ENCODE data around the gene THEMIS.

The THEMIS gene

DNA sequence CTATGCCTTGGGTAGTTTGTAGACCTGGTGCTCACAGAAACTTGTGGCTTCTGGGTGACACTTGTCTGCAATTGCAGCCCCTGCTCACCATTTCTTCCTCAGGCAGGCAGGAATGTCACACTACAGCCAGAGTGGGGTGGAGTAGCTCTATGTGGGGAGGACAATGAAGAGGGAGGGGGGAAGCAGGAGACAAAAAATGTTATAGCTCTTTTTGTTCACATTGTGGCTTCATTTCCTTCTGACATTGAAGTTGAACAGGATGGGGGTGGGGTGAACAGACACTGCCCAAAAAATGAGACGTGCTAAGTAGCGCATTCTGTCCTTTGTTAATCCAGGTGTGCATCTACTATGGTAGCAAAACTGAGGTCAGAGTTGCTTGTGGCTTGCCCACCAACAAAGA lies at the start of gene THEMIS:
TSS of gene THEMIS (minus strand) at position 124 of the 400 bp plus-strand sequence. CDS start 126 bp downstream, outside the sequence.
- H3K36me3 ChIP-seq (ENCODE audit: insufficient read depth, insufficient read length, low read length): no peaks in the 10 kb centered on the region
- TF ChIP-seq SUZ12 (IDR thresholded peaks at IDR 0.05; ENCODE audit: extremely low read depth, insufficient read depth, insufficient read length) (no peak), ZNF274 (IDR thresholded peaks at IDR 0.05; ENCODE audit: low read depth, low read length) (no peak), YY1 (IDR thresholded peaks at IDR 0.05; ENCODE audit: insufficient read depth, insufficient read length) (no peak)
- no peaks in the 10 kb centered on the region for H3K9me3 ChIP-seq (ENCODE audit: insufficient read depth, low read length)
- no peak for DNase-seq (ENCODE audit: low read depth, low spot score)
- H3K4me1 ChIP-seq (ENCODE audit: insufficient read depth, insufficient read length): no peaks in the 10 kb centered on the region
- no peaks in the 10 kb centered on the region for H3K27me3 ChIP-seq (ENCODE audit: insufficient read depth, insufficient read length)
- no peak within 1 kb of the TSS for H3K9ac ChIP-seq (ENCODE audit: insufficient read length, low read depth)
- no peak within 1 kb of the TSS for H3K4me3 ChIP-seq (ENCODE audit: insufficient read length, low read depth)

GRCh38 chr6:127949251-127949650 lies 48.4 kb upstream of the THEMIS start:
- DNase-seq (ENCODE audit: low read depth, low spot score): no peak
- Histone ChIP-seq H3K9ac (ENCODE audit: insufficient read length, low read depth) (no peak overlapping the region), H3K36me3 (ENCODE audit: insufficient read depth, insufficient read length, low read length) (no peaks in the 10 kb centered on the region), H3K9me3 (ENCODE audit: insufficient read depth, low read length) (no peaks in the 10 kb centered on the region), H3K4me3 (ENCODE audit: insufficient read length, low read depth) (no peak overlapping the region), H3K27me3 (ENCODE audit: insufficient read depth, insufficient read length) (no peaks in the 10 kb centered on the region), H3K4me1 (ENCODE audit: insufficient read depth, insufficient read length) (no peaks in the 10 kb centered on the region)
- TF ChIP-seq SUZ12 (IDR thresholded peaks at IDR 0.05; ENCODE audit: extremely low read depth, insufficient read depth, insufficient read length): no peak
- TF ChIP-seq ZNF274 (IDR thresholded peaks at IDR 0.05; ENCODE audit: low read depth, low read length): no peak

DNA sequence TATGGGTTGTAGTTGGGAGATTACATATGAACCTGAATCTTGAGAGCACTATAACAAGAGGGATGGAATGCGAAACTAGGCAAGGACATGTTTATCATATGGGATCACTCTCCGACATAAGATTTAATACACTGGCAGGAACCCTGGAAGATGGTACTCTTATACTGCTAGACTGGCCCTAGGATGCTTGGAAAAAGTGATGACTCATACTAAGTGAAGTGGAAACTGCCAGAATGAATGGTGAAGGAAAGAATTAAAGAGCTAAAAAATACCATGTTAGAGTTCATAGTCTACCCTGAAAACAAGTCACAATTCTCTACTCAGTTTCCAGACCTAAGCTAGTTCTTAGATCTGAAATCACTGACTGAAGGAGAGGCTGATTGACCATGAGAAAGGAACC lies 45.5 kb upstream of the THEMIS start:
- H3K4me3 ChIP-seq (ENCODE audit: insufficient read length, low read depth): no peak overlapping the region
- no peaks in the 10 kb centered on the region for H3K27me3 ChIP-seq (ENCODE audit: insufficient read depth, insufficient read length)
- no peak for DNase-seq (ENCODE audit: low read depth, low spot score)
- TF ChIP-seq YY1 (IDR thresholded peaks at IDR 0.05; ENCODE audit: insufficient read depth, insufficient read length) (no peak), SUZ12 (IDR thresholded peaks at IDR 0.05; ENCODE audit: extremely low read depth, insufficient read depth, insufficient read length) (no peak), ZNF274 (IDR thresholded peaks at IDR 0.05; ENCODE audit: low read depth, low read length) (no peak)
- H3K36me3 ChIP-seq (ENCODE audit: insufficient read depth, insufficient read length, low read length): no peaks in the 10 kb centered on the region
- no peaks in the 10 kb centered on the region for H3K9me3 ChIP-seq (ENCODE audit: insufficient read depth, low read length)
- no peaks in the 10 kb centered on the region for H3K4me1 ChIP-seq (ENCODE audit: insufficient read depth, insufficient read length)
- H3K9ac ChIP-seq (ENCODE audit: insufficient read length, low read depth): no peak overlapping the region

GRCh38 chr6:127945434-127946097 lies 44.7 kb upstream of the THEMIS start:
- Histone ChIP-seq H3K27me3 (ENCODE audit: insufficient read depth, insufficient read length) (no peaks in the 10 kb centered on the region), H3K9me3 (ENCODE audit: insufficient read depth, low read length) (no peaks in the 10 kb centered on the region), H3K36me3 (ENCODE audit: insufficient read depth, insufficient read length, low read length) (no peaks in the 10 kb centered on the region), H3K4me3 (ENCODE audit: insufficient read length, low read depth) (no peak overlapping the region), H3K9ac (ENCODE audit: insufficient read length, low read depth) (no peak overlapping the region), H3K4me1 (ENCODE audit: insufficient read depth, insufficient read length) (no peaks in the 10 kb centered on the region)
- TF ChIP-seq SUZ12 (IDR thresholded peaks at IDR 0.05; ENCODE audit: extremely low read depth, insufficient read depth, insufficient read length): no peak
- no peak for TF ChIP-seq YY1 (IDR thresholded peaks at IDR 0.05; ENCODE audit: insufficient read depth, insufficient read length)
- TF ChIP-seq ZNF274 (IDR thresholded peaks at IDR 0.05; ENCODE audit: low read depth, low read length): no peak
- no peak for DNase-seq (ENCODE audit: low read depth, low spot score)

DNA sequence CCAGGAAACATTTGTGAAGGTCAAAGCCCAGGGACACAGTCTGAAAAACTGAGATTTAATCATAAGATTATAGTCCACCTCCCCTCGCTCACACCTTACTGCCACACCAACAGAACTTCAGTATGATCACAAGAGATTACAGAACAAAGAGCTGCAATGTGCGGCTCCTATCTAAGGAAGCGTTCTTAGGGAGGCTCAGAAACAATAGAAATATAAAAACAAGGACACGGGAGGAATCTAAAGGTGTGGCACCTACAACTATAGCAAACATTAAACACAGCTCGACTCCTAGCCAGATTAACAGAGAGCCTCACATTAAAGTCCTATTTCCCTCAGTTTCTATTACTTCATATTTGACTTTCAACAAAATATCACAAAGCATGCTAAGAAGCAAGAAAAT lies 40.4 kb upstream of the THEMIS start:
- TF ChIP-seq ZNF274 (IDR thresholded peaks at IDR 0.05; ENCODE audit: low read depth, low read length): no peak
- TF ChIP-seq SUZ12 (IDR thresholded peaks at IDR 0.05; ENCODE audit: extremely low read depth, insufficient read depth, insufficient read length): no peak
- TF ChIP-seq YY1 (IDR thresholded peaks at IDR 0.05; ENCODE audit: insufficient read depth, insufficient read length): no peak

GRCh38 chr6:127939442-127940066 lies 38.7 kb upstream of the THEMIS start:
- no peaks in the 10 kb centered on the region for H3K27me3 ChIP-seq (ENCODE audit: insufficient read depth, insufficient read length)
- no peak for DNase-seq (ENCODE audit: low read depth, low spot score)
- TF ChIP-seq SUZ12 (IDR thresholded peaks at IDR 0.05; ENCODE audit: extremely low read depth, insufficient read depth, insufficient read length) (no peak), YY1 (IDR thresholded peaks at IDR 0.05; ENCODE audit: insufficient read depth, insufficient read length) (no peak), ZNF274 (IDR thresholded peaks at IDR 0.05; ENCODE audit: low read depth, low read length) (no peak)
- no peaks in the 10 kb centered on the region for H3K9me3 ChIP-seq (ENCODE audit: insufficient read depth, low read length)
- no peaks in the 10 kb centered on the region for H3K36me3 ChIP-seq (ENCODE audit: insufficient read depth, insufficient read length, low read length)
- H3K9ac ChIP-seq (ENCODE audit: insufficient read length, low read depth): no peak overlapping the region
- H3K4me3 ChIP-seq (ENCODE audit: insufficient read length, low read depth): no peak overlapping the region
- H3K4me1 ChIP-seq (ENCODE audit: insufficient read depth, insufficient read length): no peaks in the 10 kb centered on the region

More for the DNA sequence above, 40.4 kb upstream of the THEMIS start:
- Histone ChIP-seq H3K36me3 (ENCODE audit: insufficient read depth, insufficient read length, low read length) (no peaks in the 10 kb centered on the region), H3K9me3 (ENCODE audit: insufficient read depth, low read length) (no peaks in the 10 kb centered on the region), H3K4me1 (ENCODE audit: insufficient read depth, insufficient read length) (no peaks in the 10 kb centered on the region), H3K27me3 (ENCODE audit: insufficient read depth, insufficient read length) (no peaks in the 10 kb centered on the region), H3K9ac (ENCODE audit: insufficient read length, low read depth) (no peak overlapping the region), H3K4me3 (ENCODE audit: insufficient read length, low read depth) (no peak overlapping the region)
- no peak for DNase-seq (ENCODE audit: low read depth, low spot score)

GRCh38 chr6:127938701-127939100 lies 37.8 kb upstream of the THEMIS start:
- H3K36me3 ChIP-seq (ENCODE audit: insufficient read depth, insufficient read length, low read length): no peaks in the 10 kb centered on the region
- no peaks in the 10 kb centered on the region for H3K27me3 ChIP-seq (ENCODE audit: insufficient read depth, insufficient read length)
- TF ChIP-seq SUZ12 (IDR thresholded peaks at IDR 0.05; ENCODE audit: extremely low read depth, insufficient read depth, insufficient read length) (no peak), ZNF274 (IDR thresholded peaks at IDR 0.05; ENCODE audit: low read depth, low read length) (no peak), YY1 (IDR thresholded peaks at IDR 0.05; ENCODE audit: insufficient read depth, insufficient read length) (no peak)
- no peaks in the 10 kb centered on the region for H3K4me1 ChIP-seq (ENCODE audit: insufficient read depth, insufficient read length)
- no peak overlapping the region for H3K4me3 ChIP-seq (ENCODE audit: insufficient read length, low read depth)
- no peak overlapping the region for H3K9ac ChIP-seq (ENCODE audit: insufficient read length, low read depth)
- DNase-seq (ENCODE audit: low read depth, low spot score): no peak
- no peaks in the 10 kb centered on the region for H3K9me3 ChIP-seq (ENCODE audit: insufficient read depth, low read length)
